RKO (cell line): ENCODE results near the gene PGBD5.
"Not testable (repeated sequence)": the region's sequence is repeated elsewhere in the genome, so short reads cannot be mapped to it uniquely, and the experiment has no call there.

Source experiments
- DNase-seq: peaks from one replicate; pipeline ENCODE4 v3.0.0-alpha.2; 2016; ENCODE audit warnings: low spot score

The PGBD5 gene, protein sequence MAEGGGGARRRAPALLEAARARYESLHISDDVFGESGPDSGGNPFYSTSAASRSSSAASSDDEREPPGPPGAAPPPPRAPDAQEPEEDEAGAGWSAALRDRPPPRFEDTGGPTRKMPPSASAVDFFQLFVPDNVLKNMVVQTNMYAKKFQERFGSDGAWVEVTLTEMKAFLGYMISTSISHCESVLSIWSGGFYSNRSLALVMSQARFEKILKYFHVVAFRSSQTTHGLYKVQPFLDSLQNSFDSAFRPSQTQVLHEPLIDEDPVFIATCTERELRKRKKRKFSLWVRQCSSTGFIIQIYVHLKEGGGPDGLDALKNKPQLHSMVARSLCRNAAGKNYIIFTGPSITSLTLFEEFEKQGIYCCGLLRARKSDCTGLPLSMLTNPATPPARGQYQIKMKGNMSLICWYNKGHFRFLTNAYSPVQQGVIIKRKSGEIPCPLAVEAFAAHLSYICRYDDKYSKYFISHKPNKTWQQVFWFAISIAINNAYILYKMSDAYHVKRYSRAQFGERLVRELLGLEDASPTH

GRCh38 chr1:230426246-230427093 is at the start of gene PGBD5:
Gene PGBD5 (minus strand): TSS chr1:230426332. CDS start chr1:230425928, 404 bp downstream.
- DNase-seq, result no peak

- not testable (repeated sequence) for DNase-seq
These were observed 48.8 kb upstream of the PGBD5 start for GRCh38 chr1:230474924-230475323.

DNA sequence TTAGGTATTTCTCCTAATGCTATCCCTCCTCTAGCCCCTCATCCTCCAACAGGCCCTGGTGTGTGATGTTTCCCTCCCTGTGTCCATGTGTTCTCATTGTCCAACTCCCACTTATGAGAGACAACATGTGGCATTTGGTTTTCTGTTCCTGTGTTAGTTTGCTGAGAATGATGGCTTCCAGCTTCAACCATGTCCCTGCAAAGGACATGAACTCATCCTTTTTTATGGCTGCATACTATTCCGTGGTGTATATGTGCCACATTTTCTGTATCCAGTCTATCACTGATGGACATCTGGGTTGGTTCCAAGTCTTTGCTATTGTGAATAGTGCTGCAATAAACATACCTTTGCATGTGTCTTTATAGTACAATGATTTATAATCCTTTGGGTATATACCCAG is 44.6 kb upstream of the PGBD5 start:
- not testable (repeated sequence) for DNase-seq

GRCh38 chr1:230469271-230469670 is 43.1 kb upstream of the PGBD5 start:
- DNase-seq, result no peak

- no peak for DNase-seq
These were observed 39.6 kb upstream of the PGBD5 start for GRCh38 chr1:230465691-230466090.

GRCh38 chr1:230464671-230465070 is 38.5 kb upstream of the PGBD5 start:
- DNase-seq, result no peak

DNA sequence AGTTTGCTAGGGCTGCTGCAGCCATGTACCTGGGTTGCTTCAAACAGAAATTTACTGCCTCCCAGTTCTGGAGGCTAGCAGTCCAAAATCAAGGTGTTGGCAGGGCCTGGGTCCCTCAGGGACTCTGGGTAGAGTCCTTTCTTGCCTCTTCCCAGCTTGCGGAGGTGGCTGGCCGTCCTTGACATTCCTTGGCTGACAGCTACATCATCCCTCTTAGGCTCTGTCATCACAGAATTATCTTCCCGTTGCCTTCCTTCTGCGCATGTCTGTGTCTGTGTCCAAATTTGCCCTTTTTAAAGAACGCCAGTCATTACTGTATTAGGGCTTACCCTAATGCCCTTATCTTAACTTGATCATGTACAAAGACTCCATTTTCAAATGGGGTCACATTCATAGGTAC is 37.6 kb upstream of the PGBD5 start:
- DNase-seq, result no peak

GRCh38 chr1:230463326-230463725 is 37.2 kb upstream of the PGBD5 start:
- DNase-seq, result no peak

DNA sequence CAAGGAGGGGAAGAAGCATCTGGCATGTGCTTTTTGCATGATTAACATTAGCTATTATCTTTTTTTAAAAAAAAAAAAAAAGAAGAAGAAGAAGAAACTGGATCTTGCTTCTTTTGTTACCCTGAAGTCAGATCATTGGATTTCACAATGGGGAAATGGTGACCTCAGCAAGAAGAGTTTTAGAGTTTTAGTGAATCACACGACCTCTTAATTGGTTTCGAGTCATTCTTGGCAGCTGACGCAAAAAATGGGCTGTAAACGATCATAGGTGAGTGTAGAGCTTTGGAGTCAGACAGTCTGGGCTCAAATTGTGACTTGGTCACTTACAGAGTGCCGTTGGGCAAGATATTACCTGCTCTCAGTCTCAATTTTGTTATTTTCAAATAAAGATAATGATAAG is 33.3 kb upstream of the PGBD5 start:
- DNase-seq, result peak; percentile 66

DNA sequence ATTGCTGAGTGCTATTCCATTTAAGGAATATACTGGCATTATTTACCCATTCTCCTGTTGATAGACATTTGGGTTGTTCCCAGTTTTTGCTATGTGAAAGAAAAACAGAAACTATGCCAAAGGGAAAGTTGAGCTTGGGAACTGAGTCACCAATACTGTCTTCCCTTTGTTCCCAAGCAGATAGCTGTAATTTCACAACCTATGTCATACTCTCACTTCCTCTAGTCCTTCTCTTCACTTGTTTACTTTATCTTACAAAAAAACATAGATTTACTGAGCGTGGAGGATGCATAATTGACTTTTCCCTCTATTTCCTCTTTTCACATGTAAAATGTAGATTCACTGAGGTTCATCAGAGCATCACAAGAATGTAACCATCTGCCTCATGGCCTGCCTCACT is 32.4 kb upstream of the PGBD5 start:
- DNase-seq, result no peak

- DNase-seq, result no peak
These were observed 30.3 kb upstream of the PGBD5 start for GRCh38 chr1:230456478-230456877.

- DNase-seq, result no peak
These were observed 29.2 kb upstream of the PGBD5 start for GRCh38 chr1:230455291-230455690.

DNA sequence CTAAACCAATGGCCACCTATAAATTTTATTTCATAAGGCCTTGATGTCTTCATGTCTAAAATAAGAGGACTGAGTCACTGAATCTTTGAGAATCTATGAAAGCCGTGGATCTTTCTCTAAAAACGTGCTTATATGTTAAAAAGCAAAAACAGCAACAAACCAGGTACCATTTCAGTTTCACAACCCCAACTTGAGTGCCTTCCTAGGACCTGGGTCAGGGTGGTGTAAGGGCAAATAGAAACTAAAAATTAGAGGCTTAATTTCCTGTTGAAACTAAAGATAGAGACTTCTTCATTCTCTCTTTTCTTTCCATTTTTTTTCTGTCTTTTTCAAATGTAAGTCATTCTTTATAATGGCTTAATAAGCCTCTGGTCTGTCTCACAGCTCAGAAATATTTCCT is 27.2 kb upstream of the PGBD5 start:
- DNase-seq, result no peak

- DNase-seq, result no peak
These were observed 15.3 kb upstream of the PGBD5 start for GRCh38 chr1:230441183-230442029.

- no peak for DNase-seq
These were observed 9.0 kb upstream of the PGBD5 start for GRCh38 chr1:230435108-230435507.

DNA sequence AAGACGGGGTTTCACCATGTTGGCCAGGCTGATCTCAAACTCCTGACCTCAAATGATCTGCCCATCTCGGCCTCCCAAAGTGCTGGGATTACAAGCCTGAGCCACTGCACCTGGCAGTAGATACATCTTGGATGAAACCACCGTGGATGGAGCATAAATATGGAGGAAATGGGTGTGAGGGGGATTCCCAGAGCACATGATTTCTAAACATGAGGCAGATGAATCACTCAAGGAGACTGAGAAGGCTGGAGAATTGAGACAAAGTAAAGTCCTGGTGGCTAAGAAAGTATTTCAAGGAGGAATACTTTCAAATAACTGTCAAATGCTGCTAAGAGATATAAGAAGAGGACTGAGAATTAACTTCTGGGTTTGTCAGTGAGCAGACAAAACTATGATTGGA is 5.4 kb upstream of the PGBD5 start:
- no peak for DNase-seq

DNA sequence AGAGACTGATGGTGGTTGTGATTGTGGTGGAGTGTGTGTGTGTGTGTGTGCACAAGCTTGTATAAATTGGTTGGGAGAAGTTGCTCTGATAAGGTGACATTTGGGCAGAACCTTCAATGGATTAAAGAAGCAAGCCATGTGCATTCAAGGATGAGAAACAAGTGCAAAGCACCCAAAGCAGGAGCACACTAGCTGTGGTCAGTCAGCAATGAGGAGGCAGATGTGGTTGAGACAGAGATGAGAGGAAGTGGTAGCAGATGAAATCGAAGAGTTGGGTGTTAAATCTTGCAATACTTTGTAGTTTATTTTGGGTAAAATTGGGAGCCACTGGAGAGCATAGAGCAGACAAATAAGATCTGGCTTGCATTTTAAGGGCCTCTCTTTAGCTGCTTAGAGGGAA is 4.4 kb upstream of the PGBD5 start:
- DNase-seq, result no peak

- no peak for DNase-seq
These were observed 3.1 kb upstream of the PGBD5 start for GRCh38 chr1:230429067-230429735.

GRCh38 chr1:230427981-230428380 is 1.8 kb upstream of the PGBD5 start:
- no peak for DNase-seq

DNA sequence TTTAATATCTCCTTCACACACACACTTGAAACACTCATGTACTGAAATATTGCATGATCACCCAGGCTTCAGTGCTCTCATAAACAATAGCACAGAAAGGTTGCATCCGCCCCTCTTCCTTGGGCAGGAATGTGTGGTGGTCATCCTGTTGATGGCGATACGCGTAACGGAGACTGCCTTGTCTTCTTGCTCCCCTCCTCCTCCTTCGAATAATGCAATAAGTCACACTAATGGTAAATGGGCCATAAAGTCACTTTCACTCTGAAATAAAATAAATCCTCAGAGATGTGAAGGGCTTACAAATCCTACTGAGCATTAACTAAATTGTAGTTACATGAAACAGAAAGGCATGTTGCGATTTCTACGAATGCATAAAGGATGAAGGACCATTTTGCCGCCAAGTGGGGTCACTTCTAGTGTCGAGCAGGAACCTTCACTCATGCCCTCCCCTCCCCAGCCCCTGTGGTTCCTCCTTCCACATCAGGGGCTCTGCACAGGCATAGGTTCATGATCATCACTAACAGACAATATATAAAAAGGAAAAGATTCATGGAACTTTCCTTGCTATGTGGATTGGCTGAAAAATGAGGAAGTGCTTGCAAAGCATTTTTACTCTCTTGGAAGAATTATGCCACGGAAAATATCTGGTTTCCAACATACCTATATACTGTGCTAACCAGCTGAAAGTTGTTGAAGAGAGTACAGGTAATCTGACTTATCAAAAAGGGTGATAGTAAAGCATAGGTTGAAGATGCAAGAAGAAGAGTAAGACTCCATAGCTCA is 1.2 kb upstream of the PGBD5 start:
- no peak for DNase-seq
